GM19193 (cell line): ENCODE data around the gene SPDYC.

ENCODE experiments used
- POLR2A ChIP-seq: IDR thresholded peaks from 4 replicates; pipeline ENCODE4 v1.6.1; 2011; ENCODE audit not compliant: insufficient read depth, insufficient read length; ENCODE audit errors: extremely low read depth

SPDYC gene

DNA sequence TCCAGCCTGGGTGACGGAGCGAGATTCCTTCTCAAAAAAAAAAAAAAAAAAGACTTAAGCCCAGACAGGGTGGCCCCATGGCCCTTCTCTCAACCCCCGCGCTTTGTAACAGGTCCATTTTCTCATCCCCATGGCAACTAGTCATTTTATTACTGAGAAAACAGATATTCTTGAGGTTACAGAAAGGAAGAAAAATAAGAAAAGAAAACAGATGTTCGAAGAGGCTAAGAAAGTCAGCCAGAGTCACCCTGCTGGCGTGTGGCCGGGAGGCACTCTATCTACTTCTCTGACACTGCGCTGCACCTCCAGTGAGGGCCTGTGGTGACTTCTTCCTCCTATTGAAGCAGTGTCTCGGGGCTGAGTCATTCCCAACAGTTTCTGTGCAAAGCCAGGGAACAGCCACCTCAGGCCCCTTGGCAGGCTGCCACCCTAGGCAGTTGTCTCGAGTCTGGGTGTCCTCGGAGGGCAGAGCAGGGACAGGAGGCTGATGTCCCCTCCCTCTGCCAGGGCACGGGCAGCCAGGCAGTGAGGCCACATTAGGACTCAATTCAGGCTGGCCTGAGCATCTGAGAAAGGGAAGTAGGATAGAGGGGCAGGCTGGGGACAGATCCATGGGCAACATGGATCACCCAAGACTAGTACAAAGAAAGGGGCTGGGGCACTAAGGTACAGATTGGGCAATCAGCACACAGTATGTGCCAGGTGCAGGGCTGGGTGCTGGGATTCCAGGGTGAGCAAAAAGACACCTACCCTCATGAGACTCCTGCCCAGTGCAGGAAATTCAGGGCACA is 19.3 kb upstream of the SPDYC start:
- TF ChIP-seq POLR2A, result no peak

DNA sequence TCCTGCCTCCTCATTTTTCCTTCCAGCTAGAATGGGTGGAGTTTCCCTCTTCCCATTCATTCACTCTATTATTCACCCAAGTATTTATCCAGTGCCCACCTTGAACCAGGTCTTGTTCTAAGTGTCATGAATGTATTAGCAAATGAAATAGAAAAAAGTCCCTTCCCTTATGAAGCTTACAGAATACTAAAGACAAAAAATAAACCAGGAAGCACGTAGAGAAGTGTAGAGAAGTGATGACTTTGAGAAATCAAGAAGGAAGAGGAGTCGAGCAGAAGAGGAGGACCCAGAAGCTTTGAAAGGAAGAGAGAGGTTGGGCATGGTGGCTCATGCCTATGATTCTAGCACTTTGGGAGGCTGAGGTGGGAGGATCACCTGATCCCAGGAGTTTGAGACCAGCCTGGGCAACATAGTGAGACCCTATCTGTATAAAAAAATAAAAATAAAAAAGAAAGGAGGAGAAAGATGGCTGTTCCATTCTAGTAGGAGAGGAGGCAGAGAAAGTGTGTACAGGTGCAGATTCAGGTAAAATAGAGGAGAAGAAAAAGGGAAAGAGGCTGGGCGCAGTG is 18.6 kb upstream of the SPDYC start:
- no peak for TF ChIP-seq POLR2A

DNA sequence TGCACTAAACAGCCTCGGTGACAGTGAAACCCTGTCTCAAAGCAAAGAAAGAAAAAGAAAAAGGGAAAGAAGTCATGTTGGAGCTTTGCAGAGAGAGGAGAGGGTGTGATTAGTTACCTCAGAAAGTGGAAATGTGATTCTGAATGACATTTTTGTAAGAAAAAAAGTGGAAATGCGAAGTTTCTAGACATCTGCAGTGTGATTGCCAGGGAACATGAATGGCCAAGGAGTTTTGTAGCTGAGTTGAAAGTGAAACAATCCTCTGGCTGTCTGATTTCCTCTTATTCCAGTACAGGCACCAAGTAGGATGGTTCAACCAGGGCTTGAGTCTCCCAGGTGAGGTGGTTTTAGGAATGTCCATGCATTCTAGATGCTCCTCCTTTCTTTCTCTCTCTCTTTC is 17.9 kb upstream of the SPDYC start:
- no peak for TF ChIP-seq POLR2A

DNA sequence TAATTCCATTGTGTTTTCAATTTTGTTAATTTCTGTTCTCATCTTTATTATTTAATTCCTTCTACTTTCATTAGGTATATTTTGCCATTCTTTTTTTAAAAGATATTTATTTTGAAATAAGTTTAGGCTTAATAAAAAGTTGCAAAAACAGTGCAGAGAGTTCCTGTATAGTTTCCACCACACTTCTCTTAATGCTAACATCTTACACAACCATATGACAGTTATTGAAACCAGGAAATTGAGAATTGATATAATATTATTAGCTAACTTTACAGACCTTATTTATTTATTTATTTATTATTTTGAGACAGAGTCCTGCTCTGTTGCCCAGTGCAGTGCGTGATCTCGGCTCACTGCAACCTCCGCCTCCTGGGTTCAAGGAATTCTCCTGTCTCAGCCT is 13.8 kb upstream of the SPDYC start:
- no peak for TF ChIP-seq POLR2A

DNA sequence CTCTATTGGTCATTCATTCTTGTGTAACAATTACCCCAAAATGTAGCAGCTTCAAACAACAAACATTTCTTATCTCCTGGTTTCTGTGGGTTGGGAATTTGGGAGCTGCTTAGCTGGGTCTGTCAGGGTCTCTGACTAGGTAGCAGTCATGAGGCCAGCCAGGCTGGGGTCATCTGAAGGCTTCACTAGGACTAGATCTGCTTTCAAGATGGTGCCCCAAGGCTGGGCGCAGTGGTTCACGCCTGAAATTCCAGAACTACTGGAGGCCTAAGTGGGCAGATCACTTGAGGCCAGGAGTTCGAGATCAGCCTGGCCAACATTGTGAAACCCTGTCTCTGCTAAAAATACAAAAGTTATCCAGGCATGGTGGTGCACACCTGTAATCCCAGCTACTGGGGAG is 13.1 kb upstream of the SPDYC start:
- no peak for TF ChIP-seq POLR2A

DNA sequence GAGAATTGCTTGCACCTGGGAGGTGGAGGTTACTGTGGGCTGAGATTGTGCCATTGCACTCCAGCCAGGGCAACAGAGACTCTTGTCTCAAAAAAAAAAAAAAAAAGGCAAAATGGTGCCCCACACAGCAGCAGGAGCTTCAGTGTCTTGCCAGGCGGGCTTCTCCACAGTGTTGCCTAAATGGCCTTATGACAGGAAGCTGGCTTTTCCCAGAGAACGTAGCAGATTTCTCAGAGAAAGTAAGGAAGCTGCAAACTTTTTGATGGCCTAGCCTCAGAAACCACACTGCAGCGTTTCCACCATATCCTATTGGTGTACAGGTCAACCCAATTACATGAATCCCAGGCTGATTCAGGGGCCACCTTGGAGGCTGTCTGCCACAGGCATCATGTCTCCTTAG is 12.7 kb upstream of the SPDYC start:
- TF ChIP-seq POLR2A, result no peak

DNA sequence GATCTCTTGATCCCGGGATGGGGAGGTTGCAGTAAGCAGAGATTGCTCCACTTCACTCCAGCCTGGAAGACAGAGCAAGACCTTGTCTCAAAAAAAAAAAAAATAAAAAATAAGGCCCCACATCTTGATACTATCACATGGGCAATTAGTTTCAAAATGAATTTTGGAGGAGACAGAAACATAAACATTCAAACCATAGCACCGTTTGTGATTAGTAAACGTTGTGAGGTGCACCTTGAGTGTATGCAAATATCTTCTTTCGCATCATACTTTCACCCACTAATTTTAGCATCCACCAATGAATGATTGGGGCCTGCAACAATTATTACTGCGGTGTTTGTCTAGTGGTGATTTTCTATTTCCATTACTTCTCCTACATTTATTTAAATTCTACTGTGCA is 11.0 kb upstream of the SPDYC start:
- no peak for TF ChIP-seq POLR2A

DNA sequence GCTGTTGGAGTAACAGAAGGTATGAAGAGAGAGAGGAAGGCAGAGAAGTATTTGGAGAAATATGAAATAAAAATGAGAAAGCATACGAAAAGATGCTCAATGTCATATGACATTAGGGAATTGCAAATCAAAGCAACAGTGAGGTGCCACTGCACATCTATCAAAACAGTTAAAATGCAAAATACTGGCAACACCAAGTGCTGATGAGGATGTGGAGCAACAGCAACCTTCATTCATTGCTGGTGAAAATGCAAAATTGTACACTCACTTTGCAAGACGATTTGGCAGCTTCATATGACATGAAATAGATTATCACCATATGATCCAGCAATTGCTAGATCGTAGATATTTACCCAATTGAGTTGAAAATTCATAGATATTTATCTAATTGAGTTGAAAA is 9.4 kb upstream of the SPDYC start:
- TF ChIP-seq POLR2A, result no peak

DNA sequence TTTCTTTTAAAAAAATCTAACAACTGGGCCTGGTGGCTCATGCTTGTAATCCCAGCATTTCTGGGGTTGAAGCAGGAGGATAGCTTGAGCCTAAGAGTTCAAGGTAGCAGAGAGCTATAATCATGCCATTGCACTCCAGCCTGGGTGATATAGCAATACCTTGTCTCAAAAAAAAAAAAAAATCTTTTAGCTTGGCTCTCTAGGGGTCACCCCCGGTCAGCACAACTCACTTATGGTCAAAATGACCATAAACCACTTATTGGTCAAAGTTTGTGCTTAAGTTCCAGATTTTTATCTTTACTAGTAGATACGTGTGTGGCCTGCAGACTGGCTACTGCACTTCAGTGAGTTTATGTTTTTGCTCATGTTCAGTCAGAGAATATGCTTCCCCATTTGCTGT is 6.3 kb upstream of the SPDYC start:
- TF ChIP-seq POLR2A, result no peak

DNA sequence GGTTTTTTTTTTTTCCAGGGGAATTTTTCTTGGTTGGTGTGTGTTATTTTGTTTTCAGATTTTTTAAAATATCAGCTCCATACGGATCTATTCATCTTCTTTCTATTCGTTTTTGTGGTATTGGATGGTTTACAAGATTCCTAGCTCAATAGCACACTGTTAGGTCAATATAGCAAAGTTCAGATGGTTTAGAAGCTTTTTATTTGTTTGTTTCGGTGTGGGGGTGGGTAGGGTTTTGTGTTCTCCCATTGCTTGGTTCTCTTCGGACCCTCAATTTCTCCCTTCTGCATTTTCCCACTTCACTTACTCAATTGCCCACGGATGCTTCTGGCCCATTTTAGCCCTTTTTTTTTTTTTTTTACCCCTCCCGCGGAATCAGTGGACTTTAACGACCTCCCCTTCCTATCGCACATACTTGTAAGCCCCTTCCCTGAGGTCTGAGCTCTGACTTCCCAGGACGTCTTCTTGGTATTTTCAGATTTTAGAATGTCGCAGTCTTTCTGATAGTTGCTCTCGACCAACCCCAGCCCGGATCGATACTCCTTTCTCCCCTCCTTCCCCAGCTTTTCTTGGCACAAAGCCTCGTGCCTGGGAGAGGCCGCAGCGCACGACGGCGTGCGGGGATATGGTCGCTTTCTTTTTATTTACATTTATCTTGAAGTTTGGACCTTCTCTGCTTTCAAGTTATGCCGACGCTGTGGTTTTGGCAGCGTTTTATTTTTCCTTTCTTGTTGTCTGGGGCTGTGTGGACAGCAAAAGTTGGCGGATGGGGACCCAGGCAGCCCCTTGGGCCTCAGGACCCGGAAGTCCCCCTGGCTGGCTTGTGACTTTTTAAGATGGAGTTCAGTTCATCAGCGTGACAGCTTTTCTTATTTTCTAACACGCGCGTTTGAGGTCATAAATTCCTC is 4.4 kb upstream of the SPDYC start:
- no peak for TF ChIP-seq POLR2A

DNA sequence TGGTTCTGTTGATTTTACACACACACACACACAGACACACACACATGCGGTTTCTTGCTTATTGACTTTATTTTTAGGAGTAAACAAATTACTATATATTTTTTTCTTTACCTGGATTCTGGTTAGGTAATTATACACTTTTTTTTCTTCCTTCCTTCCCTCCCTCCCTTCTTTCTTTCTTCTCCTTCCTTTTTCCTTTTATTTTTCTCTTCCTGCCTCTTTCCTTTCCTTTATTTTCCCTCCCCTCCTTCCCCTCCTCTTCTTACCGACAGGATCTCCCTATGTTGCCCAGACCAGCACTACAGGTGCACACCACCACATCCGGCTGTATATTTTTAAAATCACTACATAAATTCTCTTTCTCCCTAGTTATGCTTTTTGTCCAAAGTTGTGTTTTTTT is 3.1 kb upstream of the SPDYC start:
- no peak for TF ChIP-seq POLR2A

DNA sequence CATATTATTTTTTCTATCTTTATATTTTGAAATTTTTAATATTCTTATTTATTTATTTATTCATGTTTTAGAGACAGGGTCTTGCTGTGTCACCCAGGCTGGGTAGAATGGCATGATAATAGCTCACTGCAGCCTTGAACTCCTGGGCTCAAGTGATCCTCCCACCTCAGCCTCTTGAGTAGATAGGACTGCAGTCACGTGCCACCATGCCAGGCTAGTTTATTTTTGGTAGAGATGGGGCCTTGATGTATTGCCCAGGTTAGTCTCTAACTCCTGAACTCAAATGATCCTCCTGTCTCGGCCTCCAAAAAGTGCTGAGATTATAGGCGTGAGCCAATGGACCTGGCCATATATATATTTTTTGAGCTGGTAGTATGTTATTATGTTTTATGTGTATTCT is 2.4 kb upstream of the SPDYC start:
- TF ChIP-seq POLR2A, result no peak

DNA sequence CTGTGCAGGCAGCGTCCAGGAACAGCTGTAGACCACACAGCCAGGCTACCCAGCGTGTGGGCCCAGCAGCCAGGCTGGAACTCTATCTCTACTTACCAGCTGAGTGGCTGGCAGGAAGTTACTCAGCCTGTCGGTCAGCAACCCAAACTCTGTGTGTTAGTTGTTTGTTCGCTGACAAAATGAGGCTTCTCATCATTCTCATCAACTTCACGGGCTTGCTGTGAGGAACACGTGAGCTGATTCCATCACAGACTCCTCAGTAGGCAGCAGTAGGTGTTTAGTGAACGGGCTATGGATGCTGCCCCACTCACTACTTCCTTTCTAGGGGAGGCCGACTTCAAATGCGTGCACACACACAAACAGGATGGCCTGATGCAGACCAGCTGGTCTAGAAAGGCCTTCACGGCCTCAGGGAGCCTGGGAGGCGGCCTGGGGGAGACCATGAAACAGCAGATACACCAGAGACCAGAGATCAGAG is 830 bp upstream of the SPDYC start:
- no peak for TF ChIP-seq POLR2A

DNA sequence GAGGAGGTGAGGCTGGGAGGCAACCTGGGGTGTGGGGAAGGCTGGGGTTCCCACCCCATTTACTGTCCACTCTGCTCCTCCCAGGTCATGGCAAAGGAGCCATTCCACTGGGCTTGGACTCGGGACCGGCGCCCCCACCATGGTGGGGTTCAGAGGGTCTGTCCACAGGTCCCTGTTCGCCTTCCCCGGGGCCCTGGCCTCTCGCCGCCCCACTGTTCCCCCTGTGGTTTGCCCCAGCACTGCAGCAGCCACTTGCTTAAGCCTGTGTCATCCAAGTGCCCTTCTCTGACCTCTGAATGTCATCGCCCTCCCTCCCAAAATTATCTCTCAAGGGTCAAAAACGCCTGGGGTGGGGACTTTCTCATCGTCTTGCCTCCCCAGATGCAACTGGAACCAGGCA is 2.6 kb downstream of the SPDYC start:
- no peak for TF ChIP-seq POLR2A

DNA sequence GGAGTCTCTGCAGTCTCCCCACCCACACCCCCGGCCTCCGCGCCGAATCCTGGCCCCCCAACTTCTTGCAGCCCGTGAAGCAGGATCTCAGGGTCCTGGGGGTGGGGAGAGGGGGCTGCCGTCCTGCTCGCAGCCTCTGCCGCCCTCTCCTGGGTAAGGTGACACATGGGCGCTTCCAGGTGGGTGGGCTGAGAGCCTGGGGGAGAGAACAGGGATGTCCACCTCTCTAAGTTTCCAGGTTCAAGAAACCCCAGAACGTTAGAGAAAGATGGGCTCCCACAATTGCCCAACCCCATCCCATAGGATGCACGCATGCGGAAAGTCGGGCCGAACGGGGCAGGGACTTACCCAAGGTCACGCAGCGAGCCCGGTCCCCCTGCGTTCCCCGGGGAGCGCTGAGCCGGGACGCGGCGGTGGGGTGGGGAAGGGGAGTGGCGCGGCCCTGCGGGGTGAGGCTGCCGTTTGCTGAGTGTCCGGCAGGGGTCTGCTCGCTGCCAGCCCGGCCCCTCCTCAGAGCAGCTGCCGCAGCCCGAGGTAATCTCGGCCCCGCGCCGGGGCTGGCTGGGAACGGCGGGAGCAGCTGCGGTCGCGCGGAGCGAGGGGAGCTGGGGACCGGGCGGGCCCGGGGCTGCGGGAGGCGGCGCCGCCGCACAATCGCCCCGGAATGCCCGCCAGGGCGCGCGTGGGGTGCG is 11.0 kb downstream of the SPDYC start:
- TF ChIP-seq POLR2A, result peak; percentile 42
